Dendritic cell treated with granulocyte-macrophage colony-stimulating factor and Interleukin-4, amounts not matched to agents 40 ng/mL and 50 ng/mL, for 4 days (primary cell): ENCODE measurements around the gene HES5.

Experiments
- H3K27ac Mint-ChIP-seq: one replicate; pipeline ENCODE4 v1.8.0; 2022; ENCODE audit warnings: mild to moderate bottlenecking, mixed read lengths
- H3K27me3 Mint-ChIP-seq: one replicate; pipeline ENCODE4 v1.8.0; 2022; ENCODE audit warnings: mild to moderate bottlenecking, mixed read lengths
- H3K36me3 Mint-ChIP-seq: one replicate; pipeline ENCODE4 v1.8.0; 2022; ENCODE audit warnings: low read depth, mixed read lengths
- H3K4me1 Mint-ChIP-seq: one replicate; pipeline ENCODE4 v1.8.0; 2022; ENCODE audit warnings: low read depth, mixed read lengths
- H3K4me3 Mint-ChIP-seq: one replicate; pipeline ENCODE4 v1.8.0; 2022; ENCODE audit warnings: mild to moderate bottlenecking, moderate library complexity, mixed read lengths
- H3K9me3 Mint-ChIP-seq: one replicate; pipeline ENCODE4 v1.8.0; 2022; ENCODE audit warnings: mixed read lengths
- intact Hi-C: fragments of 100-400 bp; cut with micrococcal nuclease; formaldehyde crosslinking; loops from one replicate; pipeline ENCODE4 v1.15.0; 2022

Gene HES5

GRCh38 chr1:2505461-2505994, 24.5 kb downstream of the HES5 start:
- H3K36me3 Mint-ChIP-seq = peaks cover 38% of the 10 kb centered on the region
- peaks cover under 1% of the 10 kb centered on the region for H3K4me1 Mint-ChIP-seq
- no peaks in the 10 kb centered on the region for H3K9me3 Mint-ChIP-seq
- H3K27me3 Mint-ChIP-seq = peaks cover 10% of the 10 kb centered on the region
- no peak overlapping the region for H3K4me3 Mint-ChIP-seq
- intact Hi-C loops = no loop called here
- no peak overlapping the region for H3K27ac Mint-ChIP-seq

DNA sequence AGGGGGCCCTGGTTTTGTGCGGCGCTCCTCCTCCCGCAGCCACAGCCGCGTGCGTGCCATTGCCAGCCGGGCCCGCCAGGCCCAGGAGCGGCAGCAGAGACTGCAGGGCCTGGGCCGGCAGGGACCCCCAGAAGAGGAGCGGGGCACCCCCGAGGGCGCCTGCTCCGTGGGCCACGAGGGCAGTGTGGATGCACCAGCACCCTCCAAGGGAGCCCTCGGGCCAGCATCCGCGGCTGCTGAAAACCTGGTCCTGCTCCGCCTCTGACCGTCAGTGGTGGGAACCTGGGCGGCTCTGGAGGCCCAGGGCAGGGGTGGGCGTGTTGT, 25.2 kb downstream of the HES5 start:
- no peak overlapping the region for H3K27ac Mint-ChIP-seq

DNA sequence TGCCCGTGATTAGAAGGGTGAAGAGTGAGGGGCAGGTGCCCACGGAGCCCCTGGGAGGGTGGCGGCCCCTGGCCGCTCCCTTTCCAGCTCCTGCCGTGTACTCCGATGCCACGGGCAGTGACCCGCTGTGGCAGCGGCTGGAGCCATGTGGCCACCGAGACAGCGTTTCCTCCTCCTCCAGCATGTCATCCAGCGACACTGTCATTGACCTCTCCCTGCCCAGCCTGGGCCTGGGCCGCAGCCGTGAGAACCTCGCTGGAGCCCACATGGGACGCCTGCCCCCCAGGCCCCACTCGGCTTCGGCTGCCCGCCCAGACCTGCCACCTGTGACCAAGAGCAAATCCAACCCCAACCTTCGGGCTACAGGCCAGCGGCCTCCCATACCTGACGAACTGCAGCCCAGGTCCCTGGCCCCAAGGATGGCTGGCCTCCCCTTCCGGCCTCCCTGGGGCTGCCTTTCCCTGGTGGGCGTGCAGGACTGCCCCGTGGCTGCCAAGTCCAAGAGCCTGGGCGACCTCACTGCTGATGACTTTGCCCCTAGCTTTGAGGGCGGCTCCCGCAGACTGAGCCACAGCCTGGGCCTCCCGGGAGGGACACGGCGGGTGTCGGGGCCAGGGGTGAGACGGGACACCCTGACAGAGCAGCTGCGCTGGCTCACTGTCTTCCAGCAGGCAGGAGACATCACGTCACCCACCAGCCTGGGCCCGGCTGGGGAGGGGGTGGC, 25.7 kb downstream of the HES5 start:
- Mint-ChIP-seq H3K4me3 (no peak overlapping the region), H3K4me1 (peaks cover 10% of the 10 kb centered on the region), H3K27ac (no peak overlapping the region), H3K27me3 (peaks cover 10% of the 10 kb centered on the region), H3K9me3 (no peaks in the 10 kb centered on the region), H3K36me3 (peaks cover 26% of the 10 kb centered on the region)
- intact Hi-C loops = no loop called here

More for the DNA sequence above, 25.2 kb downstream of the HES5 start:
- H3K4me3 Mint-ChIP-seq = no peak overlapping the region
- peaks cover 10% of the 10 kb centered on the region for H3K27me3 Mint-ChIP-seq
- intact Hi-C loops = no loop called here
- no peaks in the 10 kb centered on the region for H3K9me3 Mint-ChIP-seq
- H3K4me1 Mint-ChIP-seq = peaks cover 6% of the 10 kb centered on the region
- peaks cover 31% of the 10 kb centered on the region for H3K36me3 Mint-ChIP-seq

- H3K4me3 Mint-ChIP-seq = no peak overlapping the region
- no peaks in the 10 kb centered on the region for H3K9me3 Mint-ChIP-seq
- peaks cover 10% of the 10 kb centered on the region for H3K4me1 Mint-ChIP-seq
- intact Hi-C loops = no loop called here
- H3K27me3 Mint-ChIP-seq = peaks cover 10% of the 10 kb centered on the region
- no peak overlapping the region for H3K27ac Mint-ChIP-seq
- H3K36me3 Mint-ChIP-seq = peaks cover 19% of the 10 kb centered on the region
Measured at GRCh38 chr1:2503554-2504224, 26.4 kb downstream of the HES5 start.

- Mint-ChIP-seq H3K27ac (no peak overlapping the region), H3K36me3 (peaks cover 11% of the 10 kb centered on the region), H3K4me3 (no peak overlapping the region), H3K9me3 (no peaks in the 10 kb centered on the region), H3K4me1 (peaks cover 10% of the 10 kb centered on the region), H3K27me3 (peaks cover 10% of the 10 kb centered on the region)
- intact Hi-C loops = no loop called here
Measured at GRCh38 chr1:2502661-2503553, 27.2 kb downstream of the HES5 start.

GRCh38 chr1:2502210-2502609, 27.9 kb downstream of the HES5 start:
- peaks cover 4% of the 10 kb centered on the region for H3K36me3 Mint-ChIP-seq
- H3K9me3 Mint-ChIP-seq = no peaks in the 10 kb centered on the region

GRCh38 chr1:2501820-2502119, 28.3 kb downstream of the HES5 start:
- Mint-ChIP-seq H3K9me3 (no peaks in the 10 kb centered on the region), H3K27ac (no peak overlapping the region), H3K4me1 (peaks cover 10% of the 10 kb centered on the region), H3K27me3 (peaks cover 10% of the 10 kb centered on the region), H3K4me3 (no peak overlapping the region), H3K36me3 (no peaks in the 10 kb centered on the region)
- intact Hi-C loops = no loop called here

More at GRCh38 chr1:2502210-2502609, 27.9 kb downstream of the HES5 start:
- Mint-ChIP-seq H3K4me3 (no peak overlapping the region), H3K4me1 (peaks cover 10% of the 10 kb centered on the region), H3K27ac (no peak overlapping the region), H3K27me3 (peaks cover 10% of the 10 kb centered on the region)
- intact Hi-C loops = no loop called here

DNA sequence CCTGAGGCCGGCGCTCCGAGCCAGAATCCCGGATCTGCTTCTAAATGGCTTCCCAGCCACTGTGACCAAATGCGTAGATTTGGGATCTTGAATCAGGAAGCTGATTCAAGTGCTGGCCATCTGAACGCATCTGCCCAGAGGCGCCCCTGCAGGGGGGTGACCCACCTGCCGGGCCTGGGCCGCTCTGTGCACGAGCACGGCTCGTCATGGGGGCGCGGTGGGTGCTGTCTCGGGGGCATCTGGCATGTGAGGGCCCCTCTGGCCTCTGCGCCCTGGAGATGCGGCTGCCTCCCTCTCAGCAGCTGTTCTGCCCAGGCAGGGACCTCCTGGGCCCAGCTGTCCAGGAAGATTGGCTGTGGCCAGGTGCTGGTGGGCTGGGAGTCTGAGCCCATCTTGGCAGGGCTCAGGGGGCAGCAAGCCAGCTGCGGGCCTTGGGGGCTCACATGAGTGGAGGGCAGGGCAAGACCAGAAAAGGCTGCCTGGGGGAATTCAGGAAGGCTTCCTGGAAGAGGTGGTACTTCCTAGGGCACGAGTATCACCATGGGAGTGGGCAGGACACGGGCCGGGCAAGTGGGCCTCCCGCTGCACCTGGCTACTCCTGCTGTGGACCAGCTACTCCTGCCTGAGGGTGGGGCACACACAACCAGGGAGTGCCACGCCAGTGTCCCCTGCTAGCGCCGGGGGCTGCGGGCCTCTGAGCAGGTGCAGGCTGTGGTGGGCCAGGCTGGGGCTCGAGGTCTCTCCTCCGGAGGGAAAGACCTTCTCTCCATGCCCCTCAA, 28.8 kb downstream of the HES5 start:
- Mint-ChIP-seq H3K4me3 (no peak overlapping the region), H3K27me3 (peaks cover 10% of the 10 kb centered on the region), H3K4me1 (peaks cover 10% of the 10 kb centered on the region), H3K27ac (no peak overlapping the region), H3K9me3 (no peaks in the 10 kb centered on the region), H3K36me3 (no peaks in the 10 kb centered on the region)
- intact Hi-C loops = no loop called here

GRCh38 chr1:2499986-2500596, 30.0 kb downstream of the HES5 start:
- Mint-ChIP-seq H3K4me1 (peaks cover 10% of the 10 kb centered on the region), H3K27ac (peak overlapping the region; percentile 3), H3K9me3 (no peaks in the 10 kb centered on the region), H3K27me3 (peaks cover 10% of the 10 kb centered on the region), H3K4me3 (no peak overlapping the region), H3K36me3 (no peaks in the 10 kb centered on the region)
- intact Hi-C loops = no loop called here

- no peak overlapping the region for H3K27ac Mint-ChIP-seq
- H3K36me3 Mint-ChIP-seq = no peaks in the 10 kb centered on the region
- intact Hi-C loops = no loop called here
- H3K4me3 Mint-ChIP-seq = no peak overlapping the region
- H3K4me1 Mint-ChIP-seq = peaks cover 10% of the 10 kb centered on the region
- peaks cover 5% of the 10 kb centered on the region for H3K27me3 Mint-ChIP-seq
- H3K9me3 Mint-ChIP-seq = no peaks in the 10 kb centered on the region
Measured at GRCh38 chr1:2499260-2499659, 30.8 kb downstream of the HES5 start.

DNA sequence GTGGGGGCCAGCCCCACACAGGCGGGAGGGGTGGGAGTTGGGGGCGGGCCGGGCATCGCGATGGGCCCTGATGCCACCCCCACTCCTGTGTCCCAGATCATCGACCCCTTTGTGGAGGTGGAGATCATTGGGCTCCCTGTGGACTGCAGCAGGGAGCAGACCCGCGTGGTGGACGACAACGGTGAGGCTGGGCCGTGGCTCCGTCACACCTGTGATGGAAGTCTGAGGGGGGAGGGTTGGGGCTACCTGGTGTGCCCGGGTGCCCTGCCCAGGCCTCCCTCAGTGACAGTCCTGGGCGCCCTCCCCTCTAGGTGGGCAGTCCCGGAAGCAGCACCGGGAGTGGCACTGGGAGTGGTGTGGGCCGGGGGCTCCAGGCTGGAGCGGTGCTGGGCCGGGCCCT, 31.4 kb downstream of the HES5 start:
- H3K9me3 Mint-ChIP-seq = no peaks in the 10 kb centered on the region
- intact Hi-C loops = no loop called here
- H3K27me3 Mint-ChIP-seq = peaks cover 4% of the 10 kb centered on the region
- H3K4me1 Mint-ChIP-seq = peaks cover 10% of the 10 kb centered on the region
- H3K4me3 Mint-ChIP-seq = no peak overlapping the region
- H3K27ac Mint-ChIP-seq = no peak overlapping the region
- no peaks in the 10 kb centered on the region for H3K36me3 Mint-ChIP-seq

DNA sequence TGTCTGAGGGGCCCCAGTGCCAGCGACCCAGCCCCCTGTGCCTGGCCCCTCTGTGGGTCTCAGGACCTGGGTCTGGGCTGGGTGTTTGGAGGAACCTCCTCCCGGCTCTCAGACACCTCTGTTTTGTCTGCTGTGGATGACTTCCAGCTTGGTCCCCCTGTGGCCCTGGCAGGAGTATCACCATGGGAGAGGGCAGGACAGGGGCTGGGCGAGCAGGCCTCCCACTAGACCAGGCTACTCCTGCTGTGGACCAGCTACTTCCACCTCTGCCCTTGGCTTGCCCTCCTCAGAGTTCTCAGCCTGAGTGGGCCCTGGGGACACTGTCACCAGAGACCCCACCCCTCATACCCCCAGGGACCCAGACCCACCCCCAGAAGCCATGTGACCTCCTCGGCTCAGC, 32.2 kb downstream of the HES5 start:
- Mint-ChIP-seq H3K4me3 (no peak overlapping the region), H3K4me1 (peaks cover 10% of the 10 kb centered on the region), H3K9me3 (no peaks in the 10 kb centered on the region), H3K27ac (no peak overlapping the region), H3K27me3 (peaks cover 7% of the 10 kb centered on the region), H3K36me3 (no peaks in the 10 kb centered on the region)
- intact Hi-C loops = no loop called here

DNA sequence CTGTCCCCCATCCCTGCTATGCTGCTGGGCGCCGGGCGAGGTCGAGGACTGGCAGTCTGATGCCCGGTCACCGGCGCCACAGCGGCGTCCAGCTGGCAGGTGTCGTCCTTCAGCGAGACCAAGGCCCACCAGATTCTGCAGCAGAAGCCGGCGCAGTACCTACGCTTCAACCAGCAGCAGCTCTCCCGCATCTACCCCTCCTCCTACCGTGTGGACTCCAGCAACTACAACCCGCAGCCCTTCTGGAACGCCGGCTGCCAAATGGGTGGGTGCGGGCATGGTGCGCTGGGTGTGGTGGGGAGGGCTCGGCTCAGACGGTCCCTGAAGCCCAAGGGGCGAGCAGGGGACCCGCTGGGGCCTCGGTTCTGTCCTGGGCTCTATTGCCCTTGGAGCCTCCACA, 33.3 kb downstream of the HES5 start:
- H3K27me3 Mint-ChIP-seq = peaks cover 7% of the 10 kb centered on the region
- intact Hi-C loops = no loop called here
- H3K4me1 Mint-ChIP-seq = peaks cover 10% of the 10 kb centered on the region
- no peak overlapping the region for H3K27ac Mint-ChIP-seq
- no peaks in the 10 kb centered on the region for H3K9me3 Mint-ChIP-seq
- H3K4me3 Mint-ChIP-seq = no peak overlapping the region
- no peaks in the 10 kb centered on the region for H3K36me3 Mint-ChIP-seq
